OCI-LY3 (cell line): ENCODE data around the gene ERVV-1.
"Not testable (repeated sequence)": the region's sequence is repeated elsewhere in the genome, so short reads cannot be mapped to it uniquely, and the experiment has no call there.

Experiments used
- H2AFZ ChIP-seq: fragments of 200-600, 300-600 bp; shearing (Covaris generic); 2 replicates; pipeline ENCODE4 v1.6.0; 2014; ENCODE audit warnings: antibody characterized with exemption, low read depth, low read length
- H3K27ac ChIP-seq: fragments of 200-600, 300-600 bp; sonication (generic); 2 replicates; pipeline ENCODE4 v1.5.1; 2014; ENCODE audit warnings: mild to moderate bottlenecking, low read length, moderate library complexity, mixed read lengths
- H3K27me3 ChIP-seq: fragments of 200-600, 300-600 bp; sonication (generic); 2 replicates; pipeline ENCODE4 v1.6.1; 2014; ENCODE audit warnings: low read depth, low read length, mixed read lengths
- H3K36me3 ChIP-seq: fragments of 200-600, 300-600 bp; sonication (generic); replicated peaks from 2 replicates; pipeline ENCODE3; 2014; ENCODE audit warnings: low read depth, low read length, mixed read lengths
- H3K4me1 ChIP-seq: fragments of 300-600, 200-600 bp; sonication (generic); 2 replicates; pipeline ENCODE4 v1.6.1; 2014; ENCODE audit warnings: low read length, mixed read lengths
- H3K4me2 ChIP-seq: fragments of 200-600, 300-600 bp; sonication (generic); 2 replicates; pipeline ENCODE4 v1.6.1; 2014; ENCODE audit warnings: low read length, mixed read lengths
- H3K4me3 ChIP-seq: fragments of 300-600, 200-600 bp; sonication (generic); 2 replicates; pipeline ENCODE4 v1.5.1; 2014; ENCODE audit warnings: antibody characterized with exemption, mild to moderate bottlenecking, low read length, moderate library complexity
- H3K79me2 ChIP-seq: fragments of 300-600, 200-600 bp; shearing (Covaris generic); 2 replicates; pipeline ENCODE4 v1.6.1; 2014; ENCODE audit warnings: mild to moderate bottlenecking, low read length, mixed read lengths
- H3K9ac ChIP-seq: fragments of 300-600, 200-600 bp; shearing (Covaris generic); 2 replicates; pipeline ENCODE4 v1.6.0; 2014; ENCODE audit warnings: mild to moderate bottlenecking, low read length, moderate library complexity
- H3K9me3 ChIP-seq: fragments of 200-600, 300-600 bp; shearing (Covaris generic); 2 replicates; pipeline ENCODE4 v1.6.1; 2014; ENCODE audit warnings: low read length, mixed read lengths; ENCODE audit not compliant: insufficient read depth
- H4K20me1 ChIP-seq: fragments of 200-600, 300-600 bp; sonication (generic); 2 replicates; pipeline ENCODE4 v1.6.1; 2016; ENCODE audit warnings: low read length, mixed read lengths; ENCODE audit not compliant: insufficient read depth
- CTCF ChIP-seq: fragments of 200-600, 300-600 bp; sonication (generic); IDR thresholded peaks from 2 replicates; pipeline ENCODE4 v1.5.1; 2014; ENCODE audit warnings: antibody characterized with exemption, low read length, low read depth
- EZH2phosphoT487 ChIP-seq: fragments of 200-600 bp; shearing (Covaris generic); IDR thresholded peaks from 2 replicates; pipeline ENCODE4 v1.6.1; 2018; ENCODE audit warnings: antibody characterized with exemption, mixed run types, low read depth

Gene ERVV-1

GRCh38 chr19:53019684-53020083 lies 6.0 kb downstream of the ERVV-1 start:
- Histone ChIP-seq H3K27me3 (no peaks in the 10 kb centered on the region), H4K20me1 (no peaks in the 10 kb centered on the region), H3K27ac (no peak overlapping the region), H3K4me1 (peaks cover 9% of the 10 kb centered on the region; the same call in 1 of the 2 replicates), H3K79me2 (no peaks in the 10 kb centered on the region), H3K9me3 (no peaks in the 10 kb centered on the region), H3K4me3 (no peak overlapping the region), H2AFZ (no peak overlapping the region), H3K9ac (no peak overlapping the region), H3K36me3 (peaks cover 10% of the 10 kb centered on the region), H3K4me2 (no peak overlapping the region)
- TF ChIP-seq EZH2phosphoT487 (no peak), CTCF (peak; percentile 99)

- H3K4me1 ChIP-seq, H3K4me3 ChIP-seq, H3K4me2 ChIP-seq, H3K27ac ChIP-seq, H4K20me1 ChIP-seq, H3K36me3 ChIP-seq, H3K9ac ChIP-seq, H3K79me2 ChIP-seq, H3K9me3 ChIP-seq, H3K27me3 ChIP-seq, H2AFZ ChIP-seq: not testable (repeated sequence)
Measured at GRCh38 chr19:53028306-53028705, 14.6 kb downstream of the ERVV-1 start.

GRCh38 chr19:53034054-53034453 lies 20.3 kb downstream of the ERVV-1 start:
- Histone ChIP-seq H3K4me1 (peaks cover 23% of the 10 kb centered on the region), H3K9ac (no peak overlapping the region), H4K20me1 (no peaks in the 10 kb centered on the region), H3K79me2 (no peaks in the 10 kb centered on the region), H3K36me3 (no peaks in the 10 kb centered on the region), H3K9me3 (peaks cover 10% of the 10 kb centered on the region), H3K27me3 (no peaks in the 10 kb centered on the region), H3K27ac (no peak overlapping the region), H3K4me2 (no peak overlapping the region), H3K4me3 (no peak overlapping the region), H2AFZ (no peak overlapping the region)
- TF ChIP-seq CTCF, result no peak
- TF ChIP-seq EZH2phosphoT487, result no peak

GRCh38 chr19:53034948-53035675 lies 21.4 kb downstream of the ERVV-1 start:
- Histone ChIP-seq H2AFZ (peak overlapping the region; percentile 2; the same call in 1 of the 2 replicates), H3K9me3 (peaks cover 11% of the 10 kb centered on the region)
- TF ChIP-seq CTCF, result no peak
- no peak for TF ChIP-seq EZH2phosphoT487

More at GRCh38 chr19:53034948-53035675, 21.4 kb downstream of the ERVV-1 start:
- Histone ChIP-seq H3K27me3 (no peaks in the 10 kb centered on the region), H3K4me1 (peaks cover 23% of the 10 kb centered on the region), H3K4me3 (peak overlapping the region; percentile 26), H4K20me1 (no peaks in the 10 kb centered on the region), H3K27ac (peak overlapping the region; percentile 24), H3K79me2 (no peaks in the 10 kb centered on the region), H3K9ac (no peak overlapping the region; the same call in 1 of the 2 replicates), H3K36me3 (no peaks in the 10 kb centered on the region), H3K4me2 (peak overlapping the region; percentile 46)
